HG02884 (cell line): ENCODE measurements around the gene S100A2.

Experiments used
- ATAC-seq: cut with Tn5 transposase; IDR thresholded peaks from one replicate; pipeline ENCODE4 v1.9.1; 2021; ENCODE audit warnings: mild to moderate bottlenecking, moderate library complexity; ENCODE audit not compliant: unreplicated experiment

The S100A2 gene

DNA sequence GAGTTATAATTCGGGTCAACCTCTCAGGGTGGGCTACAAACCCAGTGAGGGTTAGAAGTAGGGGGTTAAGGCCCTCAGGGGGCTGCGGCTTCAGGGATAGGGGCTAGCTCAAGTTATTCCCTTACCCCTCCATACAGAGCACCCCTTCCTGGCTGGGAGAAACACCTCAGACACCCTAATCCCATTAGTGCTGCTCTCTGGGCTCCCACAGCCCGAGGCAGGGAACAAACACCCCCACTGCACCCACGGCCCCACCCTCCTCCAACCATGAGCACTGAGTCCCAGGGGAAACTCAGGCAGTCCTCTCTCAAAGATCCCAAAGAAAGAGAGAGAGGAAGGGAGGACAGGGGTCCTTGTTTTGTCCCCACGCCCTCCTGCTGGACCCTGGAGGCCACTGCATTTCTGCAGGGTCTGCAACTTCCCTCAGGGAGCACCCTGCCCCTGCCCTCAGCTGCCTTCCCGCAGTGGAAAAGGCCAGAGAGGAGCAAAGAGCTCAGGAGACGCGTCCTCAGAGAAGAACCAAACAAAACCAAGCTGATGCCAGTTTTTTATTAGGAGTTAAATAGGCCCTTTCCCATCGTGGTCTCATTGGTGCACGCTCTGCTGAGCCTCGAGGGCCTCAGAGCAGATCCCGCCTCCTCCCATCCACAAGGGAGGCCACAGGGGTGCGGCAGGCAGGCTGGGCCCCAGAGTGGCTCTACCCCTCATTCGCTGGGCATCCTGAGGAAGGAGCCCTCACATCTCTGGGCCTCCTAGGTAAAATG is 18.7 kb downstream of the S100A2 start:
- ATAC-seq, result no peak

DNA sequence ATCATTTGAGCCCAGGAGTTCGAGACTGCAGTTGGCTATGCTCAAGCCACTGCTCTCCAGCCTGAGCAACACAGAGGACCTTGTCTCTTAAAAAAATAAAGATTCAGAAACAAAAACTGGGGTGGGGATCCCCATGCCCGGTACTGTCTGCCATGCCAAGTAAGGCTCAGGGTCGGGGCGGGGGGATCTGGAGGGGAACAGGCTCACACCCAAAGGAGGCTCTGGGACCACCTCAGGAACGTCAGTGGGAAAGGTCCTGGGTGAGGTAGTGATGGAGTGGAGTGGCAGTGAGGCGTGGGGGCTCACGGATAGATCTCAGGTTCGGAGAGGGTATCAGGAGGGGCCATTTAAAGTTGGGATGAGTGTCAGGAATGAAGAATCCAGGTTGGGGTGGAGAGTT is 19.3 kb downstream of the S100A2 start:
- ATAC-seq, result no peak

DNA sequence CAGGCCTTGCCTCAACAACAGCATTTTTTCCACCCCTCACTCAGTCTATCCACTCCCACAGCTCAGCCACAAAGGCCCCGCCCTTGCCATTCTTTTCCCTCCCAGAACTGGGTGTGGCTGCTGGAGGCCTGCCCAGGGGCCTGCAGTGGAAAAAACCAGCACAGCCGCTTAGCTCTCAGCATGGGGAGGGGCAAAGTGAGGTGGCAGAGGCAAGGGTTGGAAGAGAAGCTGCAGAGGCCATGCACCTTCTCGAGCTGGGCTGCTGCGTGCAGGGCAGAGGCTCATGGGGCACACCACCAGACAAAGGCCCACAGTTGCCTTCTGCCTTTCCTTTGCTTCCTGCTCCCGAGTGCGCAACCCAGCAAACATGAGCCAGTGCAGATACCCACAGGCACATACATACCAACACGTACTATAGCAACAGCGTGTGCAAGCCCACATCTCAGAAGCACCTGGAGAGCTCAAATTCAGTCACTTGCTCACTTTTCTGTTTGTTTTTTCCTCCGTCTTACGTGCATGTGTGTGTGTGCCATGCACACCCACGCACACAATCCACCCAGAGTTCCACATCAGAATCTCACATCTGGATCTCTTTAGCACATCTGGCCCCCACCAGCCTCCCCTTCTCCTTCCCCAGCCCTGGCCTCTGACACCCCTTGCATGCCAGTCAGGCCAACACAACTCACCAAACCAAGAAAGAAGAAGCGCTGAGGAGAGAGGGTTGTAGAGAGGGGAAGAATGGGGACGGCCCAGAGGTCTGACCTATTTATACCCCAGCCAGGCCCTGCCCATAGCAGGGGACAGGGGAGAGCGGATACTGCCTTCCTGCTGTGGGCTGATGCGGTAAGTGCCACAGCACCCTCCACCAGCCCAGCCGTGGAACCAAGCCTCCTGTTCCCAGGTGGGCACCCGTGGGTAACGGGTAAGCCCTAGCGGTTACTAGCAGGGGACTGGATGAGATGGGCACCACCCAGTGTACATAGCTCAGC is 20.3 kb downstream of the S100A2 start, which contains the start of gene S100A4:
Gene S100A4 (minus strand): TSS at position 740 of the 989 bp plus-strand sequence. CDS start 1,012 bp downstream, outside the sequence.
- ATAC-seq, result peak; percentile 59

DNA sequence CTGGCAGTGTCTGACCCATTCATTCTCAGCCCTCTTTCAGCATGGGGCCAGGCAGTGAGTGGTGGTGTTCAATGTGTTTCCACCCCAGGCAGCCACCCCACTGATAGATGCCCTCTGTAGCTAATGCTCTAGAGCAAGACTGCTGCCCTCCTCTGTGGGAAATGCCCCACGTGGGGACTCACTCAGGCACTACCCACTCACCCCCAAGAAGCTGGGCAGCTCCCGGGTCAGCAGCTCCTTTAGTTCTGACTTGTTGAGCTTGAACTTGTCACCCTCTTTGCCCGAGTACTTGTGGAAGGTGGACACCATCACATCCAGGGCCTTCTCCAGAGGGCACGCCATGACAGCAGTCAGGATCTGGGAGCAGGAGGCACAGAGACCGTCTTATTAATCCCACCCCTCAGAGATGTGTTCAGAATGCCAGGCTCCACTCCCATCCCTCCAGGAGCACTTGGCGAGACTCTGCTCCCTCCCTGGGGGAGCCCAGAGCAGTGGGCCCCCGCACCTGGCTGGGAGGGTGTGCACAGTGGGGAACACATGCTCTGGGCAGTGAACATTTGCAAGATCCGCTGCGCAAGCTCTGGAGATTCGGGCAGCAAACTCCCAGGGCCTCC is 21.1 kb downstream of the S100A2 start:
- ATAC-seq, result no peak

DNA sequence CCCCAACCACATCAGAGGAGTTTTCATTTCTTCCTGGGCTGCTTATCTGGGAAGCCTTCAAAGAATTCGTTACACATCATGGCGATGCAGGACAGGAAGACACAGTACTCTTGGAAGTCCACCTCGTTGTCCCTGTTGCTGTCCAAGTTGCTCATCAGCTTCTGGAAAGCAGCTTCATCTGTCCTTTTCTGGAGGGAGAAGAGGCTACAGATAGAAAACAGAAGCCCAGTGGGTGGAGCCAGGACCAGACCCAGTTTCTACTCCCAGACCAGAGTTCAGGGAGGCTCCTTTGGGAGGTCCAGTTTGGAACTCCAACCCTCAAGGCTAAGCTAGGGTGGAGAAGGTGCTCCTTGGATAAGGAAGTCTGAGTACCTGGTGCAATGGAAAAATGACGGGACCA is 21.9 kb downstream of the S100A2 start:
- no peak for ATAC-seq

DNA sequence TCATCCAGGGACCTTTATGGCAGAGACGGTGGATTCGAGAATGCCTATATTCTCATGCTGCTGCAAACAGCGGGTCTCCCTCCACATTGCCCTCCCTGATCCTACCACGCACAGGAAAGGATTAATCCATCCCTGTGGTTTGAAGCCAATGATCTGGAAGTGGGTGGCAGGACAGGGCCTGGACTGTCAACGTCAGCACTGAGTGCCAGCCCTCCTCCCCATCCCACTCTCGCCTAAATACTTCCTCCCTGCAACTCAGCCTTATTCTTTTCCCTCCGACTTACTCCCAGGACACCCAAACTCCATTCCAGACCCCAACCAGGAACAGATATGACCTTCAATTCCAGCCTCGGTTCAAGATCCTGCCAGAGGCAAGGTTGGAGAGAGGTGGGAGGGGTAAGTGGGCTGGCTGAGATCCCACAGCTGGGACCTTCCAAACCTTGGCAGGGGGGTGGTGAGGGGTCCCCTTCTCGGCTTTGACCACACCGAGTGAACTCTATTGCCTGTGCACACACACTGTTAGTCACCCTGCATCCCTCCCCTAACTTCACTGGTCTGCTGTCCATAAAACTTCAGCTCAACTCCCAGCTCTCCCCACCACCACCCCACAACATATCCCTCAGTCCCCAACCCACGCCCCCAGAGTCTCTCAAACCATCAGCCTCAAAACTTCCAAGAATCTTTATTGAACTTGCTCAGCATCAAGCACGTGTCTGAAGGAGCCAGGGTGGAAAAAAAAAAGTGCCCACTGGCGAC is 22.5 kb downstream of the S100A2 start:
- no peak for ATAC-seq

DNA sequence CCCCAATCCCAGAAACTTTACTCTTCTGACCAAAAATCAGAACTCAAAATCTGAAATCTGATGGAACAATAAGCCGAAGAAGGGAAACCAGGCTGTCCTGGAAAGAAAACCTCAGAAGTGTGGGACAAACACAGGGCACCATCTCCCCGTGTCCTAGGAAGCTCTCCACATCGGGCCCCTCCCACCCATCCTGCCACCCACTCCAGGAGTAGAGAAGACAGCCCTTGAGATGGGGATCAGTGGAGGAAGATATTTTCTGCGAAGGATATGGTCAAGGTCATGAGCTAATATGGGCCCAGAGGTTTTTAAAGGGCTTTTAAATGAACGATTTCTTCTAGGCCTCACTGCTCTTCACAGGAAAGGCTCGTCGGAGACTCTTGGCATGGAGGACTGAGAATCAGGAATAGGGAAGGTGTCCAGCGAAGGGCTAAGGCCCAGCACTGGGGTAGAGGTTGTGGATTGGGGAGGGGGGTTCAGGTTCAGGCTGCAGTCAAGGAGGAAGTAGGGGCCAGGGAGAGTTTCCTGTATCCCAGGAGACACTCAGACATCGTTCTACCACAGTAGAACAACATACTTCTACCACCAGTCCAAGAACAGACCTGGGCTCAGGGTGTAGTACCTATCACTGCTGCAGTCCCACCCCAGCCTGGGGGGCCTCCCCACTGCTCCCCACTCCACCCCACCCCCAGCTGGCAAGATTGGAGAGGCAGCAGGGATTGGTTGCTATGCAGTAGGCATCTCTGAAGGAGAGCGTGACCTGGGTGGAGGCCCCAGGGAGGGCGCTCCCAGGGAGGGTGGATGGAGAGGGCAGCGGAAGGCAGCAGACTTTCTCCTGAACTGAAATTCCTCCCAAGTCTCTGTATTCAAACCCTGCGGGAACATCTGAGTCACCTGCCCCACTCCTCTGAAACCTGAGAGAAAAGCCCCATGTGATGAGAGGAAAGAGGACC is 23.7 kb downstream of the S100A2 start:
- no peak for ATAC-seq

DNA sequence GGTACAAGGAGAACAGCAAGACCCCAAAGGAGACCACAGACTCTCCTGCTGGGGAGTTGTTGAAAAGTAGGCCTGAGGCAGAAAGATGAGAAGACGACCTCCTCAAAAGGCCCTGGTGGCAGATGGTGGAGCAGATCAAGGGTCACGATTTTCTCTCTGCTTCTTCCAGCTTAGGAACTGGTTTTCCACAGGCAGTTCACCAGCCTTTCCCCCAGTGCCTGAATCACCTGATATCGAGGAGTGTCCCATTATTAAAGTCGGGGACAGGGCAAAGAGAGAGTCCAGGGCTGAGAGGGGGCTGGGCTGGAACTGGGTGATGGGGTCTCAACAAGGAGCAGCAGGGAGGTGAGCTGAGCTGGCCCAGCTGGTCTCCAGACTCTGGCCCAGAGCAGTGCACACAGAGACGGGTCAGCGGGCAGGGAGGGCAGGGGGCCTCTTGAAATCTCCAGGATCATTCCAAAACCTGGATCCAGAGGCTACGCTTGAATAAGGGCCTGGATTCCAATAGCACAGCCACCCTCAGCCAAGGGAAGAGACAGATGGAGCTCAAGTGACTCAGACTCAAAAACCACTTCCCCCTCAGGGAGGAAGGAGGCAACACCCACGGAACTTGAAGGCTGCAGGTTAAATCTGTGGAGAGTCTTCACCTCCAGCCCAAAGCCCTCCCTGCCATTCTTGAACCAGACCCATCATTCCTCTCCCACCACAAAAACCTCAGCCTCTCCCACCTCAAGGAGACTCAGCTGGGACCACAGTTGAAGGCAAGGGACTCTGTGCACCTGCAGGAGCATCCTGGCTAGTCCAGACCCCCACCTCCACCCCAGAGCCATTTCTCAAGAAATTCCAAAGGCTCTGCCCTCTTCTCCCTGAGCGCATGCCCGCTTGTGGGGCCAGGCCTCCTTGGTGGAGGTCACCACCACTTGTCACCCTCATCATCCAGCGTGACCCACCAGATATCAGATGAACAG is 25.0 kb downstream of the S100A2 start, which contains the start of gene S100A5:
Gene S100A5 (minus strand): TSS at position 541 of the 968 bp plus-strand sequence. CDS start 743 bp downstream, outside the sequence.
- no peak for ATAC-seq

DNA sequence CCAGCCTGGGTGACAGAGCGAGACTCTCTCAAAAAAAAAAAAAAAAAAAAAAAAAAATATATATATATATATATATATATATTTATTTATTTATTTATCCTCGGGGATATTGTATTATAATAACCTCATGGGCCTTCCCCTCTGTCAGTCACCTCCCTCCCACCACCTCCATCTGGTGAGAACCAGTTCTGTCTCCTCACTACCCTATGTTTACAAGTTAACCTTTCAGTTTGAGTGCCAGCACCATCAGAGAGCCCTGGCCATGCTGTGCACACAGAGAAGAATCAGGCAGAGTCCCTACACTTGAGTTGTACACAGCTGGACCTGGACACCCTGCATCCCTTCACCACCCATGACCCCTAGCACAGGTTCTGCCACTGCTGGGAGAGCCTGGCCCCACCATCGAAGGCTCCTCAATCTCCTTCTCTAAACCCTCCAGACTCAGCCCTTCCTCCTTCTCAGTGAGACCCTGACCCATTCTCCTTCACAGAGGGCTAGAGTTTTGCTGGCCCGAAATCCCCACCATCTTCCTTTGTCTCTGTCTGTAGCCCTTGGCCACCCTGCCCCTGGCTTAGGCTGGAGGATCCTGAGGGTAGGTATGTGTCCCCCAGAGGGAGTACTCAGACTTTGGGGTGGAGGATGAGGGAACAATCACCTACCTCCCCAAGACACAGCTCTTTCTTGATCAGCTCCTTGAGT is 26.1 kb downstream of the S100A2 start:
- ATAC-seq, result no peak

DNA sequence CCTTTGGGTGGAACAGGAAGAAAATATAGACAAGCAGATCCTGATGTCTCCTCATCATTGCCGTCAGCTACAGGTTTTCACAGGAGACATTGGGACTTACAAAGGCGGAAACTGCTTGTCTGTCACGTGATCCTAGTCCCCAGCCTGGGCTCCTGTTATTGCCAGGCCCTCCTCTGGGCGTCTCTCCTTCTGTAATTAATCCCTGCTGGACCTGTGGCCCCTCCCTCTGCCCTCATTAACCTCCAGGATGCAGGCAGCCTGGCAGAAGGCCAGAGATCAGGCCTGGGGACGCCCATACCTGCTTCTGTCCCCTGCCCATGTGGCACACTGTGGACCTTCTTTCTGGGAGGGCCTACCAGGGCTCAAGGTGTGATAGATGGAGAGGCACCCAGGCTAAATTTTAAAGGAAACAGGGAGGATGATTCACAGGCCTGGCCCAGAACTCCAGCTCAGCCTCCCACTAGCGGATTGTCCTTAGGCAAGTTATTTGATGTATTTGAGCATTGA is 27.3 kb downstream of the S100A2 start:
- ATAC-seq, result no peak

DNA sequence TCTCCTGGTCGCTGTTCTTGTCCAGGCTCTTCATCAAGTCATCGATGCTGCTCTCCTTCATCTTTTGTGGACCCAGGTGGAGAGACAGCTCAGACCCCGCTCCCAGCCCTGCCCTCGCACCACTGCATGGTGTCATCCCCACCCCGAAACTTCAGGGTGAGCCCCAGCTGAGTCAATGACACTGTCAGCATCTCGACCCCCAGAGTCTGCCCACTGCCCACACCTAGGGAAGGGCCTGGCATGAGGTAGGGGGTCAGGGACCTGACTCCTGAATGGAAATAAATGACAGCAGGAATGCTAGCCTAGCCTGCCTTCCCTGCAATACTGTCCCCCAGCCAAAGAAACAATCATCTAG is 28.3 kb downstream of the S100A2 start:
- no peak for ATAC-seq

DNA sequence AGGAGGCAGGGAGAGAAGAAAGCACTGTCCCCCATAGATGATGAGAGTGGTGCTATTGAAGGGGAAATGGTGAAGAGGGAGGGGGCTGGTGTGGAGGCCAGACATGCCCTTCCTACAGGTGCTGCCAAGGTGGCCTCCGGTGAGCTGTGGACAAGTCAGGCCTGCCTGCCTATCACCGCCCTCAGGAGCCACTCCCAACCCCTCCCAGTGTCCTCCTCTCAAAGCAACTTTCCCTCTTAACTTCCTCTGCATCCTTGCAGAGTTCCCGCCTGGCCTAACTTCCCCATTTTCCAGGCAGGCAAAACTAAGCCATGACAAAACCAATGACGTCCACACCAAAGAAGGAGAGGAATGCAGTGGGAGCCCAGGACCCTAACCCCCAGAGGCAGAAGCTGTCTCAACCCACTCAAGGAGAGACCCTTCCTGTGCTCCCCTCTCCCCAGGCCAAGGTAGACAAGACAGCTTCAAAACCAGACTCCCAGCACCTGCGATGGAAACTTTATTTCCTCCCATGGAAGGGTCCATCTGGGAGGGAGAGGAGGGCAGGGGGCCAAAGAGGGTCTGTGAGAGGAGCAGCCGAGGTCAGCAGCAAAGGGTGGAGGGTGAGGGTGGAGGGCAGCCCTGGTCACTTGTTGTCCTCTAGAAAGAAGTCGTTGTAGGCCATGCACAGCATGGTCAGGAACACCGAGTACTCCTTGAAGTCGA is 28.8 kb downstream of the S100A2 start:
- ATAC-seq, result no peak

DNA sequence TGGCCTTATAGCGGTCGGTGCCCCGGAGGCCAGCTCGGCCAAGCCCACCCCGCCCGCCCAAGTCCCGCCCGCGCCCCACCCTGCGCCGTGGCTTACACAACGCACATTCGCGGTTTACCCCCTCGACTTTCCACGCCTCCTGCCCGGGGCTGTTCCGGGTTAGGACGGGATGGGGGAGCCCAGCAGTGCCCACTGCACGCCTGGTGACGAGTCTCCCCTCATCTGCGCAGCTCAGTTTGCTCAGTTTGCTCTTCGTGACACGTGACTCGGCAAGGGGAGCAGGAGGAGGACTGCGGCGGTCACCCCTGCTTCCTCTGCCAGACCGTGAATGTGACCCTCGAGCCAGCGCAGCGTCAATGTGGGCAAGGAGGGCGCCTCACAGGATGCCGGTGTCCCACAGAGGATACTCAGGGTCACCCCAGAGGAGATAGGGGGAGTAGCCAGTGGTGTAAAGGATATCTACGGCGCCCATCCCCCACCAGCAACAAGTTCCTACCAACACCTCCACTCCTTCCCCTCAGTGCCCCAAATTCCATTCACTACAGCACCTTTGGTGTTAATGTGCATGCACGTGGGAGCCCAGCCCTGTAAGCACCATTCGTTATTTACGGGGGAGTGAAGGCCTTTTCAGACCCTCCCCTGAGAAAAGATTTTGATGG is 29.5 kb downstream of the S100A2 start:
- ATAC-seq, result peak; percentile 45

DNA sequence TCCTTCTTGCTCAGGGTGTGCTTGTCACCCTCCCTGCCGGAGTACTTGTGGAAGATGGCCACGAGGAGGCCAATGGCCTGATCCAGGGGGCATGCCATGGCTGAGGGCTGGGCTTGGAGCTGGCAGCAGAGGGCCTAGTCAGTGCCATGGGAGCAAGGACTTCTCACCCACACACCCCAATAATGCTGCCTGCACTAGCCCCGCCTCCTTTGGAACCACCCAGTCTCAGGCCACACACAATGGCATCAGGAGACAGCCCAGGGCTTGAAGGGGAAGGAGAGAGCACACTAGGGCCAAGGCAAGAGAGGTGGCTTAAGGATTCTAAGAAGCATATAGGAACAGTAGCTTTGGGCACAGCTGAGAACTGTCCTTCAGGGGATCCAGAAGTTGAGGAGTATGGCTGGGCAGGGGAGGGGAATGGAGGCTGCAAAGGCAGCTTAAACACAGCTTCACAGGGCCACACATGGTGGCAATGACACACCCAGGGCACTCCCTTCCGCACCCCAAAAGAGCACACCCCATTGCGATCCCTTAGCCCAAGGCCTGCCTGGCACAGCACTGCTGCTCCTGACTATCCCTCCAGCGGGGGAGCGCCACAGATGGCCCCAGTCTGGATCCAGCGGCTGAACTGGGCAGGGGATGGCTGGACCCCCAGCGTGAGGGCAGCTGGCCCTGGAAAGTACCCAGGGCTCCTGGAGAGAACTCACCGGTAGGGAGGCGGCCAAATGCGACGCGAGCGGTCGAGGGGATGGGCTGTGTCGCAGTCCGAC is 30.2 kb downstream of the S100A2 start, which contains the start of gene S100A6:
Gene S100A6 (minus strand): TSS at position 750 of the 770 bp plus-strand sequence. CDS start 652 bp downstream, at position 98.
- ATAC-seq, result peak; percentile 25

DNA sequence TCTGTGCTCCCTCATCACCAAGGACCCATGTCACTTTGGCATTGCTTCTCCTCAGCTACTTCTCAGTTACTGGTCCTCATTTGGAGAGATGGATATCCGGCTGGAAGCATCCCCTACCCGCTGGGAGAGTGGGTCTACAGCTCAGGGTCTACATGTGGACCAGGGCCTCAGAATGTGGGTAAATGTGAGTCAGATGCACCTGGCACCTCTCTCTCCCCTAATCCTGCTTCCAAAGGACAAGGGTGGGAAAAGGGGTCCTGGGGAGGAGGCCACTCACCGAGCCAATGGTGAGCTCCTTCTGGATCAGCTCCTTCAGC is 30.8 kb downstream of the S100A2 start:
- ATAC-seq, result no peak
